ENCODE data around the gene MED12. TPM values are rescaled to one million over a fixed set of nuclear protein-coding genes. Genes with fewer than 3 reads are reported as not detected.

The MED12 gene
- polyA plus RNA-seq (2011; rRNA removed) (10.0 and 12.4 TPM in 2 replicates), polyA minus RNA-seq (2011; rRNA and poly(A)+ RNA removed) (27.7 and 54.0 TPM in 2 replicates)

- DNase-seq (ENCODE audit: low read depth): peak; percentile 35
- peaks cover 11% of the 10 kb centered on the region for H3K36me3 ChIP-seq (ENCODE audit: control insufficient read depth, insufficient read depth, low read length)
- POLR2A ChIA-PET: interaction anchor here (1.4 kb wide), 1 partner anchor 12 kb away, joined by 4 read pairs; the partner anchor contains the start of gene CXorf65
- H3K27me3 ChIP-seq (ENCODE audit: control insufficient read depth, insufficient read depth, low read length): no peaks in the 10 kb centered on the region
- CTCF ChIA-PET: interaction anchor here (0.6 to 2.3 kb wide), 6 partner anchors 9 to 181 kb away, joined by 3 to 8 read pairs (median 4); partner anchors contain the start of gene CXorf65
- H3K4me3 ChIP-seq (ENCODE audit: low read depth, low read length): peak within 1 kb of the TSS; percentile 69
- no peak for TF ChIP-seq CTCF (IDR thresholded peaks at IDR 0.05; ENCODE audit: insufficient read depth, low read depth, low read length)
These were observed at the start of gene MED12 for GRCh38 chrX:71118032-71118984. MED12 (plus strand) TSS chrX:71118596; CDS start chrX:71118755, 159 bp downstream.

GRCh38 chrX:71070531-71070930 is 47.9 kb upstream of the MED12 start:
- TF ChIP-seq CTCF (IDR thresholded peaks at IDR 0.05; ENCODE audit: insufficient read depth, low read depth, low read length): no peak
- Histone ChIP-seq H3K27me3 (ENCODE audit: control insufficient read depth, insufficient read depth, low read length) (no peaks in the 10 kb centered on the region), H3K36me3 (ENCODE audit: control insufficient read depth, insufficient read depth, low read length) (no peaks in the 10 kb centered on the region), H3K4me3 (ENCODE audit: low read depth, low read length) (no peak overlapping the region)
- ChIA-PET POLR2A (no interaction called here), CTCF (interaction anchor here (0.5 kb wide), 1 partner anchor 145 kb away, joined by 3 read pairs; no protein-coding TSS in a partner anchor)
- DNase-seq (ENCODE audit: low read depth): no peak

GRCh38 chrX:71081330-71082123 is 36.9 kb upstream of the MED12 start:
- Histone ChIP-seq H3K4me3 (ENCODE audit: low read depth, low read length) (no peak overlapping the region), H3K36me3 (ENCODE audit: control insufficient read depth, insufficient read depth, low read length) (no peaks in the 10 kb centered on the region), H3K27me3 (ENCODE audit: control insufficient read depth, insufficient read depth, low read length) (no peaks in the 10 kb centered on the region)
- no peak for DNase-seq (ENCODE audit: low read depth)
- CTCF ChIA-PET: no interaction called here
- TF ChIP-seq CTCF (IDR thresholded peaks at IDR 0.05; ENCODE audit: insufficient read depth, low read depth, low read length): no peak
- POLR2A ChIA-PET: no interaction called here

GRCh38 chrX:71082124-71082647 is 36.2 kb upstream of the MED12 start:
- no peaks in the 10 kb centered on the region for H3K27me3 ChIP-seq (ENCODE audit: control insufficient read depth, insufficient read depth, low read length)
- CTCF ChIA-PET: no interaction called here
- H3K36me3 ChIP-seq (ENCODE audit: control insufficient read depth, insufficient read depth, low read length): no peaks in the 10 kb centered on the region
- TF ChIP-seq CTCF (IDR thresholded peaks at IDR 0.05; ENCODE audit: insufficient read depth, low read depth, low read length): no peak
- POLR2A ChIA-PET: no interaction called here
- no peak overlapping the region for H3K4me3 ChIP-seq (ENCODE audit: low read depth, low read length)
- no peak for DNase-seq (ENCODE audit: low read depth)

Data from BJ (cell line).